Measurements from ENCODE around the gene TCF15.
A peak's percentile ranks its signal among the peaks of the same experiment; 100 is the strongest.
"Not testable (repeated sequence)": the region's sequence is repeated elsewhere in the genome, so short reads cannot be mapped to it uniquely, and the experiment has no call there.

TCF15 gene

DNA sequence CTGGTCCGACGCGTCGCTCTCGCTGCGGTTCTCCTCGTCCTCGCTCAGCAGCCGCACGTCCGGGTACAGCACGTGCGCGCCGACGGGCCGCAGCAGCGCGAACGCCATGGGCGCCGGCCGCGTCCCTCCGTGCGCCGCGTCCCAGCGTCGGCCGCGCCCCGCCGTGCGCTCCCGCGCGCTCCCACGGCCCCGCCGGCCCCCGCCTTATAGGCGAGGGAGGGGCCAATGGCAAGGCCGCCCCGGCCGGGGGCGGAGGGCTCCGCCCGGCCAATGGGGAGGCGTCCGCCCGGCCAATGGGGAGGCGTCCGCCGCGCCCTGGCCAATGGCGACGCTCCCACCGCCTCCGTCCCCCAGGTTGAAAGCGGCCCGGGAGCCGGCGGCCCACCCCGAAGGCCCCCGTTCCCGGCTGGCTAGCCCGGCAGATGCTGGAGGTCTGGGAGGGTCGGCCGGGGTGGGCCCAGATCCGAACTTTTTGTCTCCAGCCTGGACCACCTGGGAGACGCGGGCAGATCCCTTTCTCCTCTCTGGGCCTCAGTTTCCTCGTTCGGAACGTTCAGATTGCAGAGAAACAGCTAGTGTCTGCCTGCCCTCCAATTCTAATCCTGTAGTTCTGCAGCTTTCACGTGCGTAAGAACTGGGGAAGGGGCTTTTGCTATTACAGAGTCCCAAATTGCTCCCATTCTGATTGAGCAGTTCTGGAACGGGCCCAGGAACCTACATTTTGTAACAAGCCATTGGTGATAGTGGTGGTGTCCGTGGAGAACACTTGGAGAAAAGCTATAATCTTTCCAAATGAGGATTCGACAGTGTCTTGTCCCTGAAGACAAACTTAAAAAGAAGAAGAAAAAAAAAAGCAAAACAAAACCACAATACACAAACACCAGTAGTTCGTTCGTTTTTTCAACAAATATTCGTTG, at the start of gene TCF15:
Gene TCF15, minus strand, starts transcription at position 180 of the 917 bp plus-strand sequence. Its CDS starts 72 bp downstream, at position 108.
- no peak for DNase-seq

- no peak for DNase-seq
Observed at GRCh38 chr20:658731-659291, 48.7 kb upstream of the TCF15 start.

DNA sequence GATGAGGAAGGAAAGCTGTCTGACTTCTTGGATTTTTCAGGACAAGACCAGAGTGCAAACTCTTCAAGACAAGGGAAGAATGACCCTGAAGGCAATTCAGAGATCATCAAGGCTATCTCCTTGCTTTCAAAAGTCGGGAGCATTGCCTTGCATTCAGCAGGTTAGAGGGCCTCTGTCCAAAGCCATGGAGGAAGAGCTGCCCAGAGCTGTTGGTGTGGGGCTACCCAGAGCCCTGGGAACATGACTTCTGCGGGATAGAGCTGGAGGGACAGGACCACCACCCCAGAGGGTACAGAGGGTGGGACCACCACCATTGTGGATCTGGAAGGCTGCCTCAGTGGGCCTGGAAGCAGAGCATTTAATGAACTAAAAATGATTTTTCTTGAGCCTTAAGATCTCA, 48.1 kb upstream of the TCF15 start:
- DNase-seq, result no peak

DNA sequence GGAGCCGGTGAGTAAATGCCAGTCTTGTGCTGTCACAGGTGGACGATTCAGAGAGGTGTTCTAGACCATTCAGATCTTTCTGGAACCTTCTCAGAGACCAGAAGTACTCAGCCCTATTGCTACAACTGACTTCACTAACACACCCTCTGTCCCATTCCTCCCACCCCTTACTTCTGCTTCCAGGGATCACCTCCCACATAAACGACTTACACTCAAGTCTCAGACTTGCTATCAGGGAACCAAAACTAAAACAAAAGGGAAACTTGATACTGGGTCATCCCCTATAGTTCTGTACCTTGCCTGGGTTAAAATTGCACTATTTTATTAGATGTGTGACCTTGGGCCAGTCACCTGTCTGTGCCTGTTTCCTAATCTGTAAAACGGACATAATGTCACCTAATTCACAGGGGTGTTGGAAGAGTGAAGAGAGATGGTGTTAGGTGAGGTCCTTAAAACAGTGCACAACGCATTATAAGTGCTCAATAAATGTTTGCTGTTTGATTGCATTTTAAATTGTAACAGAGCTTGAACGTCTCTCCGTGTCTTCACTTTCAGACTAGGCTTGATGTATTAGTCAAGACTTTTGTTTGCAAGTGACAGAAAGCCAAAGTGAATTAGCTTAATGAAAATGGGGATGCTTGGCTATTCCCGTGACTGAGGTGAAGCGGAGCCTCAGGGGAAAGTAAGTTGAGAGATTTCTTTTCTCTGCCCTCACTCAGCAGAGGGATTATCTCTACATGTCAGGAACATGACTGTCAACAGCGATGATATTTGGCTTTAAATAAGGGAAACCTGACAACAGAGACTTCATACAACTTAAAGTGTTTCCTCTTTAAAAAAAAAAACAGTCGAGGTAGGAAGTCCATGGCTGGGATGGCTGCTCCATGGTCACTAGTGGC, 45.9 kb upstream of the TCF15 start:
- no peak for DNase-seq

GRCh38 chr20:654417-654750, 44.3 kb upstream of the TCF15 start:
- DNase-seq, result no peak

GRCh38 chr20:653590-654416, 43.7 kb upstream of the TCF15 start:
- no peak for DNase-seq

DNA sequence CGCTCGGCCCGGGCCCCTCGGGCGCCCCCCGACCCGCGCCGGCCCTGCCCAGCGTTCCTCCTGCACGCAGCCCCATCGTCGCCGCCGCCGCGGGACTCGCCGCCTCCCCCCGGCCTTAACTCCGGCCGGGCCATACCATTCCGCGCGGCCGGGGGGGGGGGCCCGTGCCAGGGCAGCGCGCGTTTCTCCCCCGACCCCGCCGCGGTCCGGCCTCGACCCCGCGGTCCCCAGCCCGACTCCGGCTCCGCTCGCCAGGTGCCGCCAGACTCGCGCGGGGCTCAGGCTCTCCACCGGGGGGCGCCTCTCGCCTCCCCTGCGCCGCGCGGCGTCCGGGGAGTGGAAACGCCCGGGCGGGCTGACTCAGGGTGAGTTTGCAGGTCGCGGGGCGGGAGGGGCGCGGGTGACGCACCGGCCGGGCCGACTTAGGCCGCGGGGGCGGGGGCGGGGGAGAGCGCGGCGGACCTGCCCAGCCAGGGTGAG, 43.0 kb upstream of the TCF15 start, which contains the start of gene SRXN1:
Gene SRXN1, minus strand, starts transcription at position 91 of the 480 bp plus-strand sequence. Its CDS starts 15 bp downstream, at position 76.
- peak; percentile 47 for DNase-seq

GRCh38 chr20:652615-653109, 42.6 kb upstream of the TCF15 start:
- DNase-seq, result no peak

- DNase-seq, result no peak
Observed at GRCh38 chr20:651713-652614, 41.9 kb upstream of the TCF15 start.

GRCh38 chr20:650954-651353, 40.8 kb upstream of the TCF15 start:
- no peak for DNase-seq

DNA sequence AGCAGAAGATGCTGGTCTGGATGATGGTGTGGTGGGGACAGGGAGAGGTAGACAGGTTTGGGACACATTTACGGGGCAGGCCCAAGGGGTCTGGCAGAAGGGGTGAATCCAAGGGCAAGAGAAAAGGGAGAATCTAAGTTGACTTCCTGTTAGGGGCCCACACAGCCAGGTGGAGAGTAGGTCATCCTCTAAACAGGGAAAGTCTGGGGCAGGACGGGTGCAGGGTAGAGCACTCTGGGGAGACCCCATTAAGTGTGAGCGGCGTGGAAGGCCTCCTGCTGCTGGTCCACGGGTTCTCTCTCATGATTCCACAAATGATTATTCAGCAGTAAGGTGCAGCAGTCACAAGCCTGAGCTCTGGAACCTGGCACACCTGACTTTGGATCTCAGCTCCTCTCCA, 40.2 kb upstream of the TCF15 start:
- DNase-seq, result no peak

DNA sequence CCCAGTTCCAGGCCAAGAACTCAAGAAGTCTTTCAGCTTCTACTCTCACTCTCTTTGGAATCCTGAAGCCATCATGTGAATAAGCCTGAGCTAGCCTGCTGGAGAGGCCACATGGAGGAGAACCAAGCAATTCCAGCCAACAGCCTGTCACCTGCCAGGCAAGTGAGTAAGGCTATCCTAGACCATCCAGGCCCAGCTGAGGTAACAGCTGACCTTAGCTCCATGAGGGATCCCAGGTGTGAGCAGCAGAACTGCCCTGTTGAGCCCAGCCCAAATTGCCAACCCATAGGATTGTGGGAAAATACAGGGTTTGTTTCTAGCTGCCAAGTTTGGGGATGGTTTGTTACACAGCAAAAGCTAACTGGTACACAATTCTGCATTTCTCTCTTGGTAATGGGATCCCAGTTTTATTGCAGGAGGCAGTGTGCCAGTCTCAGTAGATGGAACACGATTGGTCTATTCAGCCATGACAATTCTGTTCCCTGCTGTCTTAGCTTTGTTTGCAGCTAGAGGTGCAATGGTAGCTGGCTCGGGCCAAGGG, 37.4 kb upstream of the TCF15 start:
- no peak for DNase-seq

DNA sequence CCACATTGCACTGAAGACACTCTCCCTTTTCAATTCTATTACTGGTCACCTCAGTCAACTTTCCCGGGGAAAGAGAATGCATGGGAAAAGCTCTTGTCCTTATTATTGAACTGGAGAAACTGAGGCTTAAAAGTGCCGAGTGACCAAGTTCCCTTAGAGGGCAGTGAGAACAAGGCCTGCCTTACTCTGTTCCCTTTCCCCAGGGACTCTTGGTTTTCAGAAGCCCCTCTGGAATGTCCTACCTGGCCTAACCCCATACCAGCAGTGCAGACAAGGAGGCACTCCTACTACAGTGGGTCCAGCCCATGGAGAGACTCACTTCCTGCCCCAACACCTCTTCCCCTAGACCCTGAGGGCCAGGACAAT, 36.7 kb upstream of the TCF15 start:
- no peak for DNase-seq

- DNase-seq, result no peak
Observed at GRCh38 chr20:646107-646867, 36.2 kb upstream of the TCF15 start.

DNA sequence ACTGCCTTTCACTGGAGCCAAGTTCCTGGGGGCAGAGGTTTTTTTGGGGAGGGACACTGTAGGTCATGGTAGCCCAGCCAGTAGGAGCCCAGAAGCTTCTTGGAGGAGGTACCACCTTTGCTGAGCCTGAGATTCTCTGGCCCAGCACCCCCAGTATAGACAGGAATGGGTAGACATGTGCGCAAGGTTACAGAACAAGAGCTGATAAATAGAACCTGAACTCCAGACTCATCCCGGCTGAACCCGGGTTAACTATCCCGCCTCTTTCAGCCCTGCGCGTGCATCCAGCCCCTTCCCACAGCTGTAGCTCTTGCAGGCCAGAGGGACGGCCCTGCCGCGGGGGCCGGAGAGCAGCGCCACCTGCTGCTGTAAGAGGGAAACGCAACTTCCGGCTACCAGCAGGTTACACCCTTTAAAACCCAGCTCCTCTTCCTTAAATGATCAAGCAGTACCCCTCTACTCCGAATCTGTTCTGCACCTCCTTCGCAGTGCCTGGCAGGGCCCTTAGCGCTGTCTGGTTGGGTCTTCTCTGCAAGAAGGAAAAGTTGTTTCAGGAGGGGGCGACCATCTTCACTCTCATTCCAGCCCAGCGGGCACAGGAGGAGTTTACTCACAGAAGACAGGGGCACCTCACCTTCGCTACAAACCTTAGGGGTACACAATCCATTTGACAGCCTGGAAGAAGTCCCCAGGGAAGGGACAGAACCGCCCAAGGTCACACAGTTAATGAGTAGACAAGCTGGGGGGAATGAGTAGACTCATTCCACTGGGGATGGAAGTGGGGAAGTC, 35.4 kb upstream of the TCF15 start:
- DNase-seq, result peak; percentile 14

DNA sequence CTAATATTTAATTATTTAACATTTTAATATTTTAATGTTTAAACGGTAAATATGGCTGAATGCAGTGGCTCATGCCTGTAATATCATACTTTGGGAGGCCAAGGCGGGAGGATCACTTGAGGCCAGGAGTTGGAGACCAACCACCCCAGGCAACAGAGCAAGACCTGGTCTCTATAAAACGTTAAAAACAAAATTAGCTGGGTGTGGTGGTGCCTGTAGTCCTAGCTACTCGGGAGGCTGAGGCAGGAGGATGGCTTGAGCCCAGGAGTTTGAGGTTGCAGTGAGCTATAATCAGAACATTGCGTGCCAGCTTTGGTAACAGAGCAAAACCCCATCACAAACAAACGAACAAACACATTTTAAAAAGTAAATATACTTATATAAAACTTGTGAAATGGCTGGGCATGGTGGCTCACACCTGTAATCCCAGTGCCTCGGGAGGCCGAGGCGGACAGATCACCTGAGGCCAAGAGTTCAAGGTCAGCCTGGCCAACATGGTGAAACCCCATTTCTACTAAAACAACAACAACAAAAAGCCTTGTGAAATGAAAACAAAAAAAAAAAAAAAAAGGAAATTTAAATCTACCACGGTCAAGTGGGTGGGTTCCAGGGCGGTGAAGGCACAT, 34.7 kb upstream of the TCF15 start:
- no peak for DNase-seq

GRCh38 chr20:642398-643174, 32.5 kb upstream of the TCF15 start:
- DNase-seq, result no peak

GRCh38 chr20:642013-642397, 31.9 kb upstream of the TCF15 start:
- DNase-seq, result not testable (repeated sequence)

All from T1000 (cell line).